AG09309 (cell line): ENCODE results near the gene PLCH1.
A peak's percentile ranks its signal among the peaks of the same experiment; 100 is the strongest.

ENCODE experiments used
- DNase-seq: peaks from one replicate; pipeline ENCODE4 v3.0.0-alpha.2; 2010; ENCODE audit warnings: low read depth
- H3K4me3 ChIP-seq: 2 replicates; pipeline ENCODE4 v1.5.1; 2011; ENCODE audit warnings: mild to moderate bottlenecking, low read depth, low read length, moderate library complexity; ENCODE audit not compliant: control insufficient read depth
- CTCF ChIP-seq: IDR thresholded peaks from 2 replicates; pipeline ENCODE4 v1.5.1; 2011; ENCODE audit warnings: mild to moderate bottlenecking, low read depth, low read length, inconsistent platforms; ENCODE audit not compliant: insufficient read depth, control insufficient read depth; ENCODE audit errors: missing control alignments

PLCH1 gene

GRCh38 chr3:155594526-155595187, 150.2 kb downstream of the PLCH1 start:
- no peak for TF ChIP-seq CTCF
- no peak overlapping the region for H3K4me3 ChIP-seq
- DNase-seq, result no peak

- no peak for DNase-seq
- no peak for TF ChIP-seq CTCF
- no peak overlapping the region for H3K4me3 ChIP-seq
These were observed 157.3 kb downstream of the PLCH1 start for GRCh38 chr3:155587581-155587980.

- no peak for TF ChIP-seq CTCF
- H3K4me3 ChIP-seq, result no peak overlapping the region
- DNase-seq, result no peak
These were observed 159.5 kb downstream of the PLCH1 start for GRCh38 chr3:155585384-155585783.

GRCh38 chr3:155581579-155581978, 163.3 kb downstream of the PLCH1 start:
- DNase-seq, result no peak
- H3K4me3 ChIP-seq, result no peak overlapping the region
- TF ChIP-seq CTCF, result no peak

GRCh38 chr3:155572085-155572484, 172.8 kb downstream of the PLCH1 start:
- H3K4me3 ChIP-seq, result no peak overlapping the region
- TF ChIP-seq CTCF, result no peak
- peak; percentile 14 for DNase-seq

- TF ChIP-seq CTCF, result no peak
- H3K4me3 ChIP-seq, result no peak overlapping the region
- no peak for DNase-seq
These were observed 176.6 kb downstream of the PLCH1 start for GRCh38 chr3:155568295-155568694.

- TF ChIP-seq CTCF, result no peak
- no peak for DNase-seq
- H3K4me3 ChIP-seq, result no peak overlapping the region
These were observed 184.3 kb downstream of the PLCH1 start for GRCh38 chr3:155560594-155560993.
